Heart left ventricle (tissue), 16 donors: ENCODE measurements around the gene RIIAD1. TPM values are rescaled to one million over a fixed set of nuclear protein-coding genes. Genes with fewer than 3 reads are reported as not detected.

Experiments
- ATAC-seq, 4 donors: fragments of 200-7000 bp; cut with Tn5 transposase; one replicate each; pipeline ENCODE4 v1.9.1; 2020 to 2022; ENCODE audit warnings: moderate library complexity in 4 of 4, mild to moderate bottlenecking in 3 of 4, moderate number of reproducible peaks in 1 of 4
- DNase-seq, 5 donors: peaks; one replicate each; pipeline ENCODE4 v3.0.0-alpha.2; 2020
- H3K27ac ChIP-seq, 12 donors: fragments of 200-600 bp; sonication (generic) in 4 of 12; one replicate each; pipeline versions ENCODE4 v1.5.0 to v1.8.0; 2016 to 2022; ENCODE audit warnings: mild to moderate bottlenecking in 2 of 12
- H3K27me3 ChIP-seq, 9 donors: fragments of 200-600 bp; sonication (generic) in 2 of 9; one replicate each; pipeline versions ENCODE4 v1.5.1 to v1.8.0; 2016 to 2022; ENCODE audit warnings: mild to moderate bottlenecking in 3 of 9
- H3K36me3 ChIP-seq, 9 donors: fragments of 200-600 bp; sonication (generic) in 2 of 9; one replicate each; pipeline versions ENCODE4 v1.5.0 to v1.8.0; 2018 to 2022; ENCODE audit warnings: mild to moderate bottlenecking in 2 of 9
- H3K4me1 ChIP-seq, 12 donors: fragments of 200-600 bp; sonication (generic) in 4 of 12; one replicate each; pipeline versions ENCODE4 v1.5.0 to v1.8.0; 2016 to 2022; ENCODE audit warnings: mild to moderate bottlenecking in 3 of 12
- H3K4me3 ChIP-seq, 12 donors: fragments of 200-600 bp; sonication (generic) in 4 of 12; one replicate each; pipeline versions ENCODE4 v1.5.0 to v1.8.0; 2017 to 2022; ENCODE audit warnings: mild to moderate bottlenecking in 9 of 12, moderate library complexity in 4 of 12
- H3K9me3 ChIP-seq, 12 donors: fragments of 200-600 bp; sonication (generic) in 4 of 12; one replicate each; pipeline versions ENCODE4 v1.5.0 to v1.8.0; 2016 to 2022; ENCODE audit warnings: mild to moderate bottlenecking in 1 of 12
- POLR2A ChIP-seq, 2 donors: fragments of 450-650 bp; IDR thresholded peaks; one replicate each; pipeline ENCODE4 v1.6.1; 2017; ENCODE audit warnings: antibody characterized with exemption in 2 of 2, mild to moderate bottlenecking in 2 of 2, moderate library complexity in 2 of 2
- WGBS, 4 donors: extraction: QIAGEN DNeasy Blood & Tissue Kit in 2 of 4; methylation state at CpG; one replicate each; pipeline versions ENCODE4 v1.1.5 to v1.1.7; 2013 to 2018; 5-methylcytosine and 5-hydroxymethylcytosine counted together
- intact Hi-C, 10 donors: fragments of 100-400 bp; cut with DNase I; formaldehyde crosslinking; loops; one replicate each; pipeline versions ENCODE4 v1.11.1 to v1.14.2; 2022
- polyA plus RNA-seq, 2 donors: library from polyadenylated mRNA; stranded (reverse); fragments of 200-250 nt; gene quantifications; one replicate each; pipeline ENCODE4 v1.2.3, GENCODE V29; 2013
- total RNA-seq, 9 donors: library from RNA; depleted of rRNA in 2 of 9; stranded (reverse); fragments of >200 nt in 2 of 9; fragmentation: NEBNext Ultra II Directional in 3 of 9; extraction: Animal tissue kit (Norgen Biotek cat#: 25700) in 3 of 9; gene quantifications; one replicate each; pipeline versions ENCODE4 v1.1.0 to v1.2.4, GENCODE V29; 2016 to 2023
- TF ChIP-seq, protein P1 (sequence below), 12 donors: fragments of 200-600 bp; sonication (generic) in 4 of 12; IDR thresholded peaks; one replicate each; pipeline versions ENCODE4 v1.5.0 to v1.8.0; 2018 to 2022; ENCODE audit warnings: antibody characterized with exemption in 12 of 12, mild to moderate bottlenecking in 5 of 12
- donor health status: ischemic (EF 13 %, LVEDD 7.1; RV severe dilation, severe dysfunction).
- donor health status: healthy with polysubstance abuse.
- donor health status: DM: no; HTN: yes; CAD: no.
- donor health status: DM: no; HTN: no; CAD: no.
- donor health status: ischemic (EF 25% LVEDD 6.9; RV normal size, moderate dysfunction).
- donor health status: ischemic (EF 25% LVEDD 5.7; RV mildly dilated, moderate dysfunction).
- donor health status: healthy.
- donor health status: DM: yes; HTN: yes; CAD: no.
- donor health status: ischemic (EF 35%, LVEDD 5.7; RV mildly dilated, moderate dysfunction).
- donor health status: nonischemic (EF 11% LVEDD 7.7; RV severe dilation, severe dysfunction).
- donor health status: DM: yes; HTN: yes; CAD: no.
- donor health status: PGD.
- donor health status: ischemic (EF 29% LVEDD 5.4; RV normal size, mild dysfunction).
- donor health status: nonischemic (EF 23%, LVEDD 6.1; RV moderate dilation, normal function).

RIIAD1 gene
- total and polyA plus RNA-seq, 11 donors: 2.3 to 20.8 (median 6.8) TPM; not detected in 2

DNA sequence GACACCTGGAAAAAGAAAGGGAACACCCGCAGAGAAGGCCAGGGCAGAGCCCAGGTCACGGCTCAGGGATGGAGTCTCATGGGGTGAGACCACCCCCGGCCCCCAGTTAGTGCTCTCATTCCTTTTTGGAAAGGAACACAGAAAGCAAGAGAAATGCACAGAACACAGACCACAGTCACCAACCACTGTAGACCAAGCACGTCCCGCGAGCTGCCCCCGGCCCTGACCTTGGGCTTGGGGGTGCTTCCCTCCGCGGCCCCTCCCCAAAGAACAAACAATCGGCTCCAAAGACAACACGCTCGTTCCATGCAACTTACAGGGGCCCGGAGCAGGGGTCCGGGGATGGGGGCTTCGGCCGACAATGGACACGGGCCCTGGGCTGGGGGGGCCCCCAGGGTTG is 17.5 kb upstream of the RIIAD1 start:
- no peak for TF ChIP-seq POLR2A (IDR thresholded peaks at IDR 0.05)
- TF ChIP-seq, protein P1, sequence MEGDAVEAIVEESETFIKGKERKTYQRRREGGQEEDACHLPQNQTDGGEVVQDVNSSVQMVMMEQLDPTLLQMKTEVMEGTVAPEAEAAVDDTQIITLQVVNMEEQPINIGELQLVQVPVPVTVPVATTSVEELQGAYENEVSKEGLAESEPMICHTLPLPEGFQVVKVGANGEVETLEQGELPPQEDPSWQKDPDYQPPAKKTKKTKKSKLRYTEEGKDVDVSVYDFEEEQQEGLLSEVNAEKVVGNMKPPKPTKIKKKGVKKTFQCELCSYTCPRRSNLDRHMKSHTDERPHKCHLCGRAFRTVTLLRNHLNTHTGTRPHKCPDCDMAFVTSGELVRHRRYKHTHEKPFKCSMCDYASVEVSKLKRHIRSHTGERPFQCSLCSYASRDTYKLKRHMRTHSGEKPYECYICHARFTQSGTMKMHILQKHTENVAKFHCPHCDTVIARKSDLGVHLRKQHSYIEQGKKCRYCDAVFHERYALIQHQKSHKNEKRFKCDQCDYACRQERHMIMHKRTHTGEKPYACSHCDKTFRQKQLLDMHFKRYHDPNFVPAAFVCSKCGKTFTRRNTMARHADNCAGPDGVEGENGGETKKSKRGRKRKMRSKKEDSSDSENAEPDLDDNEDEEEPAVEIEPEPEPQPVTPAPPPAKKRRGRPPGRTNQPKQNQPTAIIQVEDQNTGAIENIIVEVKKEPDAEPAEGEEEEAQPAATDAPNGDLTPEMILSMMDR (IDR thresholded peaks at IDR 0.05): no peak
- Histone ChIP-seq H3K27me3 (no peaks in the 10 kb centered on the region), H3K9me3 (no peaks in the 10 kb centered on the region), H3K36me3 (peaks cover 0 to 32% (median 30%) of the 10 kb centered on the region in 9 donors), H3K27ac (no peak overlapping the region), H3K4me1 (no peaks in the 10 kb centered on the region), H3K4me3 (no peak overlapping the region)
- WGBS, 4 donors: 69 to 85% (median 76%) methylated on average over 17 of the region's 17 CpGs
- ATAC-seq (no peak), DNase-seq (no peak)
- intact Hi-C loops: no loop called here

DNA sequence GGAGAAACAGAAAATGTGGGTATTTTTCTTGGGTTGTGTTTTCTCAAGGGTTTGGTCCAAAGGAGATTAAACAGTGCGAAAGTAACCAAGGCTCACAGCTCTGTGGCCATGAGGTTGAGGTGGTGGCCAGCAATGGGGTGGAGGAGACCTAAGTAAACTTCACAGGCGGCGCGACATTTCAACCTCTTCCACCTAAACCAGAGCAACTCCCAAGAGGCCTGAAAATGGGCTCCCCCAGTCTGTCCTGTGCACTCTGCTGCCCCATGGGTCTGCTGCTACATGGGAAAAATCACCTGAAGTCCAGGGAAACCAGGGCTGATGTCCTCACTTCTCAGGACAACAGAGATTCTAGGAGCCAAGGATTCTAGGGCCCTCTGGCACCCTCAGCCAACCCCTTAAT is 17.1 kb upstream of the RIIAD1 start:
- intact Hi-C loops: no loop called here
- 67 to 85% (median 79%) methylated on average over 4 of the region's 4 CpGs for WGBS, 4 donors

DNA sequence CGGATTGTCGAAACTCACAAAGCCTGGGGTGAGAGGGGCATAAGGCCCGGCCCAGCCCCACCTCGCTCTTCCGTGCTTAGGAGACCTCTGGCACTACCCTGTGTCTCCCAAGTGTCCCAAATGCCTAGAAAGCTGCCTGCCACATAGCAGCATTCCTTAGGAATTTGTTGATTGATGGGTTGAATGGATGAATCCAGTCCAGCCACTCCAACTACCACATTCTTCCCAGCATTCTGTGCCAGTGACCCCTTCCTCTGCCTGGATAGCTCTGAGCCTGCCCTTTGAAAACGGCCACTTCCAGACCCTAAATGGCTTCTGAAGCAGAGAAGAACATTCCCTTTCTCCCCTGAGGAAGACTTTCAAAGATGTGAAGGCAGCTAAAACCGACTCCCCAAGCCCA is 16.2 kb upstream of the RIIAD1 start:
- WGBS, 4 donors: 81 to 88% (median 85%) methylated on average over 4 to 7 of the region's 7 CpGs
- no peaks in the 10 kb centered on the region for H3K4me1 ChIP-seq
- no peak overlapping the region for H3K4me3 ChIP-seq
- H3K27ac ChIP-seq: no peak overlapping the region
- peaks cover 0 to 19% (median 17%) of the 10 kb centered on the region in 9 donors for H3K36me3 ChIP-seq
- no peaks in the 10 kb centered on the region for H3K27me3 ChIP-seq
- no peak for DNase-seq
- intact Hi-C loops: no loop called here
- TF ChIP-seq, protein P1 (IDR thresholded peaks at IDR 0.05): no peak
- no peak for TF ChIP-seq POLR2A (IDR thresholded peaks at IDR 0.05)
- no peaks in the 10 kb centered on the region for H3K9me3 ChIP-seq
- no peak for ATAC-seq

More for the DNA sequence above, 17.1 kb upstream of the RIIAD1 start:
- H3K4me1 ChIP-seq: no peaks in the 10 kb centered on the region
- H3K9me3 ChIP-seq: no peaks in the 10 kb centered on the region
- H3K27ac ChIP-seq: no peak overlapping the region
- no peak overlapping the region for H3K4me3 ChIP-seq
- DNase-seq (no peak), ATAC-seq (no peak)
- no peaks in the 10 kb centered on the region for H3K27me3 ChIP-seq
- no peak for TF ChIP-seq POLR2A (IDR thresholded peaks at IDR 0.05)
- TF ChIP-seq, protein P1 (IDR thresholded peaks at IDR 0.05): no peak
- peaks cover 0 to 28% (median 26%) of the 10 kb centered on the region in 9 donors for H3K36me3 ChIP-seq

DNA sequence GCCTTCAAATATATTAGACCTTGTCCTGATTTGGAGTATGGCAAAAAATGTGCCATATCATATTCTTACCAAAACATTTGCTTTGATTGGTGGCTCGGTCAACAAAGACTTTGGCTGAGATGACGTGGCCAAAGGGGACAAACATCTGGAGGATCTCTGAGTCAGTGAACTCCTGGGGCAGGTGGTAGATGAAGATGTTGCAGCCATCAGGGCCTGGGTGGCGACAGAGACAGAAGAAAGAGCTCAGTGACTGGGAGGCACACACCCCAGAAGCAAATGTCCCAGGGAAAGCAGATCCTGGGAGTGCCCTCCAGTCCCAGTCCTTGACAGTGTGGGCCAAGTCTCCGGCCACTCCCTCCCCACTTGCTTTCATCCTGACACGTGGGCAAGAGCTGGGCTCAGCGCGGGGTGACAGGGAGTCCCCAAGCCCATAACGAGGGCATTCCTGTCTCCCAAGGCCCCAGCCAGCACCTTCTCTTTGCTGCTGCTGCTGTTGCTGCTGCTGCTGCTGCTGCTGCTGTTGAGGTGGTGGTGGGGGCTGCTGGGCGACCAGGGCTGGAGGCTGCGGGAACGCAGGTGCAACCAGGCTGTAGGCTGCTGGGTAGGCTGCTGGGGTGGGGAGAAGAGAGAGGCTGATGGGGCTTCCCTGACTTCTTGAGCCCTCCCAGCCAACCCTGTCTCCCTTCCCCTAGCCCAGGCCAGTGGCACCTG is 15.4 kb upstream of the RIIAD1 start:
- Histone ChIP-seq H3K4me3 (no peak overlapping the region), H3K9me3 (no peaks in the 10 kb centered on the region), H3K27me3 (peaks cover 0 to 1% (median 0%) of the 10 kb centered on the region in 9 donors), H3K36me3 (peaks cover 0 to 12% (median 9%) of the 10 kb centered on the region in 9 donors), H3K4me1 (no peaks in the 10 kb centered on the region), H3K27ac (no peak overlapping the region)
- intact Hi-C loops: no loop called here
- TF ChIP-seq, protein P1 (IDR thresholded peaks at IDR 0.05): no peak
- TF ChIP-seq POLR2A (IDR thresholded peaks at IDR 0.05): no peak
- no peak for DNase-seq
- WGBS, 4 donors: 56 to 71% (median 68%) methylated on average over 8 to 11 of the region's 11 CpGs
- ATAC-seq: no peak
